ENCODE results near the gene DCST2.
"Not testable (repeated sequence)": the region's sequence is repeated elsewhere in the genome, so short reads cannot be mapped to it uniquely, and the experiment has no call there.

The DCST2 gene

DNA sequence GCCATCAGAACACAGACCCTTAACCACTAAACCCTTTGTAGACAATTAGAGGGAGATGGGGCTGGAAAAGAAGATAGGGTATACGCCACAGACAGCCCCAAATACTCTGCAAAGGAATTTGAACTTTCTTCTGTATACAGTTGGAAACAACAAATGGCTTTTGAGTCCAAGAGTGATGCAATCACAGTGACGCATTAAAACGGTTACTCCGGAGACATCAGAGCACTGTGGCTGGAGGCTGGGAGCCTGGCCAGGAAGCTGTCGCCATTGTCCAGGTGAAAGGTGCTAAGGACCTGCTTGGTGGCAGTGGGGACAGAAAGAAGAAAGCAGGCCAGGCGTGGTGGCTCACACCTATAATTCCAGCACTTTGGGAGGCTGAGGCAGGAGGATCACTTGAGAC, 46.3 kb downstream of the DCST2 start:
- Histone ChIP-seq H3K4me3 (ENCODE audit: insufficient read depth, low read depth, low read length) (no peak overlapping the region), H3K27me3 (ENCODE audit: control insufficient read depth, insufficient read depth, low read length, poor library complexity, severe bottlenecking) (no peaks in the 10 kb centered on the region), H3K9me3 (ENCODE audit: control insufficient read depth, low read length) (no peaks in the 10 kb centered on the region), H3K36me3 (ENCODE audit: control insufficient read depth, insufficient read depth, low read length) (peaks cover 34% of the 10 kb centered on the region), H3K4me1 (ENCODE audit: control insufficient read depth, insufficient read depth, low read length) (peaks cover 11% of the 10 kb centered on the region), H3K27ac (ENCODE audit: insufficient read depth, low read depth, low read length, poor library complexity, severe bottlenecking) (no peak overlapping the region)
- WGBS, 2 experiments: 97% methylated on average over 6 of the region's 6 CpGs

DNA sequence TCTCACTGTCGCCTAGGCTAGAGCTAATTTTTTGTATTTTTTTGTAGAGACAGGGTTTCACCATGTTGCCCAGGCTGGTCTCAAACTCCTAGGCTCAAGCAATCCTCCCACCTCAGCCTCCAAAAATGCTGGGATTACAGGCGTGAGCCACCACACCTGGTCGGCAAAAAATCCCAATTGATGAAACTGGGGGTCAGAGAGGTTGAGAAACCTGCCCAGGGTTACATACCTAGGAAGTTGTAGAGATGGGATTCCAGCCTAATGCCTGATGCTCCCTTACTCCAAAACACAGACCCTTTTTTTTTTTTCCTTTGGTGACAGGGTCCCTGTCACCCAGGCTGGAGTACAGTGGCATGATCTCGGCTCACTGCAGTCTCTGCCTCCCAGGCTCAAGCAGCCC, 46.8 kb downstream of the DCST2 start:
- peaks cover 34% of the 10 kb centered on the region for H3K36me3 ChIP-seq (ENCODE audit: control insufficient read depth, insufficient read depth, low read length)
- not testable (repeated sequence) for H3K27me3 ChIP-seq (ENCODE audit: control insufficient read depth, insufficient read depth, low read length, poor library complexity, severe bottlenecking); H3K9me3 ChIP-seq (ENCODE audit: control insufficient read depth, low read length); H3K27ac ChIP-seq (ENCODE audit: insufficient read depth, low read depth, low read length, poor library complexity, severe bottlenecking); H3K4me3 ChIP-seq (ENCODE audit: insufficient read depth, low read depth, low read length)
- WGBS, 2 experiments: 84 to 93% methylated on average over 4 of the region's 4 CpGs
- peaks cover 12% of the 10 kb centered on the region for H3K4me1 ChIP-seq (ENCODE audit: control insufficient read depth, insufficient read depth, low read length)

DNA sequence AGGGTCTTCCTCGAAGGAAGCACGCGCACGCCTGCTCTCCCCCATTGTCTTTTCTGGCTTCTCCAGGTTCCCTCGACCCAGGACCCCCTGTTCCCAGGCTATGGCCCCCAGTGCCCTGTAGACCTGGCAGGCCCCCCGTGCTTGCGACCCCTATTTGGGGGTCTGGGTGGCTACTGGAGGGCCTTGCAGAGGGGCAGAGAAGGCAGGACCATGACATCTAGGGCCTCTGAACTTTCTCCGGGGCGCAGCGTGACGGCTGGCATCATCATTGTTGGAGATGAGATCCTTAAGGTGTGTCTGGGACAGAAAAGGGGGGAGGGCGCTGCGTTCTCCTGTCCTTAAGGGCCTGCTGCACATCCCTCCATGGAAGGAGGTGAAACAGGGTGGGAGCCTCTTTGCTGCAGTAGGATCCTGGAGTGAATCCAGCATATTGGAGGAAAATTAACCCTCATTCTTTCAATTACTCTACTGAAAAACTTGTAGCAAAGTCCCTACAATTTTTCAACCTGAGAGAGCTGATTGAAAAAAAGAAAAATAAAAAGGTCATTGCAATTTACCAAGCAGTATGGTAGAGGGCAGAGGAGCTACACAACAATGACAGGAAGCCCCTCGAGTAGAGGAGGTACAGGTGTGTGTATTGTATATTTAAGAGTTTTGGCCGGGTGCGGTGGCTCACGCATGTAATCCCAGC, 49.7 kb downstream of the DCST2 start:
- WGBS, 2 experiments: 20 to 23% methylated on average over 17 of the region's 17 CpGs
- Histone ChIP-seq H3K36me3 (ENCODE audit: control insufficient read depth, insufficient read depth, low read length) (peaks cover 24% of the 10 kb centered on the region), H3K27me3 (ENCODE audit: control insufficient read depth, insufficient read depth, low read length, poor library complexity, severe bottlenecking) (no peaks in the 10 kb centered on the region), H3K27ac (ENCODE audit: insufficient read depth, low read depth, low read length, poor library complexity, severe bottlenecking) (no peak overlapping the region), H3K4me3 (ENCODE audit: insufficient read depth, low read depth, low read length) (peak overlapping the region; percentile 79), H3K4me1 (ENCODE audit: control insufficient read depth, insufficient read depth, low read length) (peaks cover 12% of the 10 kb centered on the region), H3K9me3 (ENCODE audit: control insufficient read depth, low read length) (no peaks in the 10 kb centered on the region)

DNA sequence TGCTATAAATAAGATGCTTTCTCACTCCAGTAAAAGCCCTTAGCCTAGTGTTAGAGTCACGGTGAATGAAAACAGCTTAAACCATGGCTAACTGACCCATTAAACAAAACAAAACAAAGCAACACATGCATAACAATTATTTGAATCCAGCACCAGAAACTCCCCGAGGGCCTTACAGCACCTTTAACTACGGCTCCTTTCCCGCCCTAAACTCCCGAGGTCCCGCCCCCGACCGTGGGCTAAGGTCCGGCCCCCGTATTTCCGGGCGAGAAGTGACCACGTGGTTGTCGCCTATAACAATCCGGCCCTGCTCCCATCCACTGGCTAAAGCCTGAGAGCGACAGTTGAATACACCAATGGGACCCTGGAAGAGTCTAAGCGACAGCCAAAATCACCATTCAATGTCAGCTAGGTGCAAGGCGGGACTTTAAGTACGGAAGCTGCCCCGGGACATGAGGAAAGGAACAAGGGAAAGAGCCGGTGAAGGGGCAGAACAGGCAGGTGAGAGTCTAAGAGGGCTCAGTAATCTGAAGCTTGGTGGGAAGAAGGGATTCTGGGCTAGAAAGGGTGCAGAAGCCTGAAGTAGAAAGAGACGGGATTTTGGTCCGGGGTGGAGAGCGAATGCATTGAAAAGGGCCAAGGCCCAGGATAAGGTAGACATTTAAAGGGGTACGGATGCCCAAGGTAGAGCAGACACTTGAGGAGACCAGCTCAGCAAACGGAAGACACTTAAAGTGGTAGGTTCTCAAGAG, 50.5 kb downstream of the DCST2 start, which contains the start of gene FLAD1:
Gene FLAD1 (plus strand): TSS at position 448 of the 752 bp plus-strand sequence. CDS start 351 bp downstream, outside the sequence.
- peaks cover 19% of the 10 kb centered on the region for H3K36me3 ChIP-seq (ENCODE audit: control insufficient read depth, insufficient read depth, low read length)
- H3K4me1 ChIP-seq (ENCODE audit: control insufficient read depth, insufficient read depth, low read length): peaks cover 12% of the 10 kb centered on the region
- 0% methylated on average over 26 of the region's 26 CpGs for WGBS, 2 experiments
- peak within 1 kb of the TSS; percentile 79 for H3K4me3 ChIP-seq (ENCODE audit: insufficient read depth, low read depth, low read length)
- H3K9me3 ChIP-seq (ENCODE audit: control insufficient read depth, low read length): no peaks in the 10 kb centered on the region
- H3K27me3 ChIP-seq (ENCODE audit: control insufficient read depth, insufficient read depth, low read length, poor library complexity, severe bottlenecking): no peaks in the 10 kb centered on the region
- peak within 1 kb of the TSS; percentile 38 for H3K27ac ChIP-seq (ENCODE audit: insufficient read depth, low read depth, low read length, poor library complexity, severe bottlenecking)

DNA sequence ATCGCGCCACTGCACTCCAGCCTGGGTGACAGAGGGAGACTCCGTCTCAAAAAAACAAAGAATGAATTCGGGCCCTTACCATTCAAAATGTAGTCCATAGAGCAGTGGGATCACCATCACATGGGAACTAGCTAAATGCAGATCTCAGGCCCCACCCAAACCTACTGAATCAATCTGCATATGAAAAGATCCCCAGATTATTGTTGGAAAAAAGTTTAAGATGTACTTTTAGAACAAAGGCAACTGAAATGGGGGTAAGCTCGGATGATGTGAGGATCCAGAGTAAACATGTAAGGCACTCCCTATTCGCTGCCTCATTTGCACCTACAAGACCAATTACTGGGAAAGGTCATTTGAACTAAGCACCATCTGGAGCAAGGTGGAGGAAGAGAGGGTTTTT, 51.2 kb downstream of the DCST2 start:
- Histone ChIP-seq H3K36me3 (ENCODE audit: control insufficient read depth, insufficient read depth, low read length) (peaks cover 14% of the 10 kb centered on the region), H3K27me3 (ENCODE audit: control insufficient read depth, insufficient read depth, low read length, poor library complexity, severe bottlenecking) (no peaks in the 10 kb centered on the region), H3K4me1 (ENCODE audit: control insufficient read depth, insufficient read depth, low read length) (peaks cover 12% of the 10 kb centered on the region), H3K9me3 (ENCODE audit: control insufficient read depth, low read length) (no peaks in the 10 kb centered on the region), H3K27ac (ENCODE audit: insufficient read depth, low read depth, low read length, poor library complexity, severe bottlenecking) (peak overlapping the region; percentile 38), H3K4me3 (ENCODE audit: insufficient read depth, low read depth, low read length) (peak overlapping the region; percentile 44)
- 54 to 59% methylated on average over 6 of the region's 6 CpGs for WGBS, 2 experiments

DNA sequence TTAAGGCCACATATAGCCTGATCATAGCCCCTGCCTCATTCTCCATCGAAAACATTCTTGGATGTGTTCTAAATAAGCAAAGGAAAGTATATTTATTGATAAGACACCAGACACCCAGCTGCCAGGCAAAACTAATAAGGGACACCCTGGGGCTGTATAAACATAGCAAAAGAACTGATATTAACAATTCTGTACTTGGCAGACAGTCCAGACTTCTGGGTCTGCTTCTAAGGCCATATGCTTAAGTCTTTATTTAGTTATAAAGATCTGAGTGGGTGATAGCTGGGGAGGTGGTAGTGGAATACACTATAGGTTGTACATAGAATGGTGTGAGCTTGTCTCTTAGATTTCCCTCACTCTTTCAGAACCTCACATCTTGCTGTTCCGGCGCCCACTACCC, 55.2 kb downstream of the DCST2 start:
- peaks cover 13% of the 10 kb centered on the region for H3K4me1 ChIP-seq (ENCODE audit: control insufficient read depth, insufficient read depth, low read length)
- H3K27me3 ChIP-seq (ENCODE audit: control insufficient read depth, insufficient read depth, low read length, poor library complexity, severe bottlenecking): no peaks in the 10 kb centered on the region
- no peaks in the 10 kb centered on the region for H3K9me3 ChIP-seq (ENCODE audit: control insufficient read depth, low read length)
- H3K36me3 ChIP-seq (ENCODE audit: control insufficient read depth, insufficient read depth, low read length): peaks cover 14% of the 10 kb centered on the region
- H3K4me3 ChIP-seq (ENCODE audit: insufficient read depth, low read depth, low read length): no peak overlapping the region
- WGBS, 2 experiments: 100% methylated on average over 1 of the region's 3 CpGs
- no peak overlapping the region for H3K27ac ChIP-seq (ENCODE audit: insufficient read depth, low read depth, low read length, poor library complexity, severe bottlenecking)

DNA sequence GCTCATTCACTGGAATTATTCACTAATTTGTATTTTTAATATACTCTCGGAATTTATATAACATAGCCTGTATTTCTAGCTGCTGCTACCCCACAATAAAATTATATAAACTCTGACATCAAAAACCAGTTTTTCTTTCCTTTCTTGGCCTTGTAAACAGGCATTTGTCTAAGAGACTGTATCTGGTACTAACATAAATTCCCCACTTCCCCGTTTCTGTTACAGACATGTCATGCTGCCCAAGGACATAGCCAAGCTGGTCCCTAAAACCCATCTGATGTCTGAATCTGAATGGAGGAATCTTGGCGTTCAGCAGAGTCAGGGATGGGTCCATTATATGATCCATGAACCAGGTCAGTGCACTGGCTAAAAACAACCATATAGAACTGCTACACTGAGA, 55.8 kb downstream of the DCST2 start:
- not testable (repeated sequence) for H3K4me3 ChIP-seq (ENCODE audit: insufficient read depth, low read depth, low read length); H3K9me3 ChIP-seq (ENCODE audit: control insufficient read depth, low read length); H3K27me3 ChIP-seq (ENCODE audit: control insufficient read depth, insufficient read depth, low read length, poor library complexity, severe bottlenecking); H3K27ac ChIP-seq (ENCODE audit: insufficient read depth, low read depth, low read length, poor library complexity, severe bottlenecking)
- WGBS, 2 experiments: 93 to 96% methylated on average over 3 of the region's 3 CpGs
- Histone ChIP-seq H3K36me3 (ENCODE audit: control insufficient read depth, insufficient read depth, low read length) (peaks cover 14% of the 10 kb centered on the region), H3K4me1 (ENCODE audit: control insufficient read depth, insufficient read depth, low read length) (peaks cover 18% of the 10 kb centered on the region)

DNA sequence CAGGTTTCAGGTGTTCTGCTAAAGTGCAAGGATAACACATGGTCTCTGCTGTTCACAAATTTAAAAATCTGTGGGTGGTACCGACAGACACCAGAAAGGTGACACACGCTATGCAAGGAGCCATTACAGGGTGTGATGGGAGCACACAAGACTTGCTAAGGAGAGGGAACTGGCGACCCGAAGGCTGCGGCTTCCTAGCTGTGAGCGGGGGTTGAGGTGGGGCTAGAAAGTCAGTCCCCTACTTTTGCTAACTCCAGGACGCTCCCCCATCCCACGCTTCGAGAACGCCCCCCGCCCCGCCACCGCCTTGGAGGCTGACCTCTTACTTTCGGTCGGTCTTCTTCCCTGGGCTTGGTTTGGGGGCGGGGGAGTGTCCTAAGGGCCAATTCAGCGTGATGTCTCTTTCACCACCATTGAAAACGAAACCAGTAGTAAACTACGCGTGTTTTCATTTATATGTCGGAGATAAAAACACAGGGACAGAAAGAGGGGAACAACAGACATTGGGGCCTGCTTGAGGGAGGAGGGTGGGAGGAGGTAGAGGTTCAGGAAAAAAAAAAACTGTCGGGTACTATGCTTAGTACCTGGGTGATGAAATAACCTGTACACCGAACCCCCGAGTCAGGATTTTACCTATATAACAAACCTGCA, 58.0 kb downstream of the DCST2 start:
- H3K4me3 ChIP-seq (ENCODE audit: insufficient read depth, low read depth, low read length): peak overlapping the region; percentile 64
- peaks cover 34% of the 10 kb centered on the region for H3K4me1 ChIP-seq (ENCODE audit: control insufficient read depth, insufficient read depth, low read length)
- H3K27ac ChIP-seq (ENCODE audit: insufficient read depth, low read depth, low read length, poor library complexity, severe bottlenecking): peak overlapping the region; percentile 95
- no peaks in the 10 kb centered on the region for H3K27me3 ChIP-seq (ENCODE audit: control insufficient read depth, insufficient read depth, low read length, poor library complexity, severe bottlenecking)
- WGBS, 2 experiments: 0 to 2% methylated on average over 22 to 24 of the region's 24 CpGs
- H3K36me3 ChIP-seq (ENCODE audit: control insufficient read depth, insufficient read depth, low read length): peaks cover 9% of the 10 kb centered on the region
- no peaks in the 10 kb centered on the region for H3K9me3 ChIP-seq (ENCODE audit: control insufficient read depth, low read length)

DNA sequence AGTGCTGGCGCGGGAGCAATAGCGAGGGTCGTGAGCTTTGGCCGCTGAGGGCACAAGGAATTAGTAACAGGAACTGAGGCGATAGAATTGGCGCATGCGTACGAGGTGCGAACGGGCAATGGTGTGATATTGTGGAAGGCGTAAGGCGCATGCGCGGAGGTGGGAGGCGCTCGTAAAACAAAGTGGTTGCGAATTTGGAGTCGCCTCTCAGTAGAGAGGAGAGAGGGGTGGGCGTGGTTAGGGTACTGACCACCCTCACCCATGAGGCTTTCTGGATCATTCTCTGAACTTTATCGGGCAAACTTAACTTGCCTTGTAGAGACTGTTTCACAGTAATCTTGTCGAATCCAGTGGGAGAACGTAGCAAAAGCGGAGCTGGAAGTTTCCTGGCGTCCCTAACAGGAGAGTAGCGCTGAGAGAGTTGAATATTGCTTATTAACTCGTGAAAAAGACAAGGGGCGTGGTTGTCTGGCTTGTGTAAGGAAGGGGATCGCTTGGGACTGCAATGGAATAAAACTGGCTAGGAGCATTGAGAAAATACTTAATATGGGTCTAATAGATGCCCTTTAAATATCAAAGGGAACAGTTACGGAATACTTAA, 58.7 kb downstream of the DCST2 start:
- peaks cover 9% of the 10 kb centered on the region for H3K36me3 ChIP-seq (ENCODE audit: control insufficient read depth, insufficient read depth, low read length)

More for the DNA sequence above, 58.7 kb downstream of the DCST2 start:
- WGBS, 2 experiments: 0 to 1% methylated on average over 30 of the region's 30 CpGs
- peaks cover 34% of the 10 kb centered on the region for H3K4me1 ChIP-seq (ENCODE audit: control insufficient read depth, insufficient read depth, low read length)
- H3K27me3 ChIP-seq (ENCODE audit: control insufficient read depth, insufficient read depth, low read length, poor library complexity, severe bottlenecking): no peaks in the 10 kb centered on the region
- peak overlapping the region; percentile 64 for H3K4me3 ChIP-seq (ENCODE audit: insufficient read depth, low read depth, low read length)
- peak overlapping the region; percentile 95 for H3K27ac ChIP-seq (ENCODE audit: insufficient read depth, low read depth, low read length, poor library complexity, severe bottlenecking)
- no peaks in the 10 kb centered on the region for H3K9me3 ChIP-seq (ENCODE audit: control insufficient read depth, low read length)

Data from ectodermal cell (in vitro differentiated cells).